SH-SY5Y (cell line): Measurements from ENCODE around the gene NPIPB4.
"Not testable (repeated sequence)": the region's sequence is repeated elsewhere in the genome, so short reads cannot be mapped to it uniquely, and the experiment has no call there.

Experiments used
- GATA2 ChIP-seq: IDR thresholded peaks from 2 replicates; pipeline ENCODE4 v1.6.1; 2011; ENCODE audit warnings: mild to moderate bottlenecking, low read depth, low read length
- GATA3 ChIP-seq: IDR thresholded peaks from 2 replicates; pipeline ENCODE4 v1.6.1; 2011; ENCODE audit warnings: low read depth, mild to moderate bottlenecking, low read length, moderate library complexity

The NPIPB4 gene

DNA sequence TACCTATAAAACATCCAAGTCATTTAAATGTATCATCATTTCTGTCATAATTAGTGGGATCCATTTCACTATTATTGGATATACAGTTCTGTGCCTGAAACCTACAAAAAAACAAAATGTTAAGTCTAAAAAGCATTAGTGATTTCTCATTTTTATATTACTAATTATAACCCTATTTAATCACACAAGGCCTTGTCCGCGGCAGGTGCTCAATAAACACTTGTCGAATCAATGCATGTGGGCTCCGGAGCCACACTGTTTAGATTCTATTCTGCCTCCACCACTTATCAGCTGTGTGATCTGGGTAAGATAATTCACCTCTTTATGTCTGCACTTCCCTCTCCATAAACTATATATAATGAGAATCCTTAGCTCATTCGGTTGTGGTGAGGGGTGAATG, at the start of gene NPIPB4:
TSS of gene NPIPB4 (minus strand) at position 101 of the 400 bp plus-strand sequence. CDS start 378 bp downstream, outside the sequence.
- not testable (repeated sequence) for TF ChIP-seq GATA3, GATA2
